H1 (cell line): ENCODE measurements around the gene SIM2. TPM values are rescaled to one million over a fixed set of nuclear protein-coding genes. Genes with fewer than 3 reads are reported as not detected.
A peak's percentile ranks its signal among the peaks of the same experiment; 100 is the strongest.

ENCODE experiments used
- CTCF ChIA-PET: fragments of 300-600 bp; sonication (Branson Sonifier 250); formaldehyde crosslinking; loops from one replicate; lab custom pipeline; 2021; ENCODE audit not compliant: partially characterized antibody; lab: Charles Lee
- POLR2A ChIA-PET: fragments of 300-600 bp; sonication (Branson Sonifier 250); formaldehyde crosslinking; loops from one replicate; lab custom pipeline; 2021; ENCODE audit warnings: inconsistent platforms; ENCODE audit not compliant: partially characterized antibody; lab: Charles Lee
- DNase-seq, 2 experiments: peaks; one replicate each; pipeline versions ENCODE4 v3.0.0 to v3.0.0-alpha.2; 2010 to 2022; ENCODE audit warnings: low spot score in 2 of 2, low read depth in 1 of 2, mixed read lengths in 1 of 2
- FAIRE-seq: peaks from 2 replicates; lab custom pipeline; 2011; peaks lifted over from hg19 to GRCh38; lab: Jason Lieb, UNC
- H2AFZ ChIP-seq: 2 replicates; pipeline ENCODE4 v1.8.1; 2012; ENCODE audit warnings: low read length, inconsistent platforms
- H2AK5ac ChIP-seq: 2 replicates; pipeline ENCODE4 v1.6.1; 2013; ENCODE audit warnings: low read depth, low read length
- H2BK120ac ChIP-seq: replicated peaks from 2 replicates; pipeline ENCODE3; 2013; ENCODE audit warnings: low read depth, low read length, inconsistent platforms
- H2BK12ac ChIP-seq: 2 replicates; pipeline ENCODE4 v1.6.1; 2013; ENCODE audit warnings: low read depth, low read length
- H2BK15ac ChIP-seq: 2 replicates; pipeline ENCODE4 v1.6.1; 2013; ENCODE audit warnings: low read length
- H2BK20ac ChIP-seq: 2 replicates; pipeline ENCODE4 v1.6.1; 2013; ENCODE audit warnings: low read length
- H2BK5ac ChIP-seq: 2 replicates; pipeline ENCODE4 v1.6.1; 2013; ENCODE audit warnings: low read depth, low read length
- H3K14ac ChIP-seq: 2 replicates; pipeline ENCODE4 v1.6.1; 2013; ENCODE audit warnings: inconsistent platforms; ENCODE audit not compliant: insufficient read length
- H3K18ac ChIP-seq: 2 replicates; pipeline ENCODE4 v1.6.1; 2013; ENCODE audit warnings: low read length; ENCODE audit errors: extremely low read depth
- H3K23ac ChIP-seq: 2 replicates; pipeline ENCODE4 v1.6.1; 2013; ENCODE audit warnings: inconsistent platforms; ENCODE audit not compliant: insufficient read length
- H3K23me2 ChIP-seq: 2 replicates; pipeline ENCODE4 v1.6.1; 2013; ENCODE audit warnings: low read depth, low read length
- H3K27ac ChIP-seq: 2 replicates; pipeline ENCODE4 v1.6.1; 2011; ENCODE audit warnings: low read depth, low read length, inconsistent platforms
- H3K27me3 ChIP-seq, 4 experiments: replicated peaks in 1 of 4; 1 replicate in 1 of 4; 2 replicates in 3 of 4; pipeline versions ENCODE4 v1.6.1 to v1.8.1; 2011 to 2013; ENCODE audit warnings: low read length in 3 of 4, mild to moderate bottlenecking in 3 of 4, inconsistent platforms in 2 of 4, mixed read lengths in 2 of 4, moderate library complexity in 1 of 4; ENCODE audit not compliant: control insufficient read depth in 3 of 4, insufficient read depth in 3 of 4; ENCODE audit errors: extremely low read depth in 1 of 4
- H3K36me3 ChIP-seq, 4 experiments: 2 replicates each; pipeline versions ENCODE4 v1.6.1 to v1.8.1; 2011 to 2013; ENCODE audit warnings: mild to moderate bottlenecking in 4 of 4, low read length in 3 of 4, moderate library complexity in 2 of 4, control low read depth in 1 of 4, inconsistent platforms in 1 of 4; ENCODE audit not compliant: insufficient read depth in 4 of 4, control insufficient read depth in 2 of 4
- H3K4ac ChIP-seq: replicated peaks from 2 replicates; pipeline ENCODE3; 2013; ENCODE audit warnings: low read length, low read depth, mixed read lengths, inconsistent platforms; ENCODE audit not compliant: insufficient read length
- H3K4me1 ChIP-seq, 4 experiments: replicated peaks in 1 of 4; 1 replicate in 1 of 4; 2 replicates in 3 of 4; pipeline versions ENCODE4 v1.6.1 to v1.8.1; 2011 to 2013; ENCODE audit warnings: low read length in 3 of 4, inconsistent platforms in 2 of 4, mixed read lengths in 1 of 4; ENCODE audit not compliant: insufficient read depth in 4 of 4, control insufficient read depth in 3 of 4
- H3K4me2 ChIP-seq, 2 experiments: 2 replicates each; pipeline versions ENCODE4 v1.6.1 to v1.8.1; 2011 to 2013; ENCODE audit warnings: low read depth in 2 of 2, low read length in 2 of 2, control low read depth in 1 of 2, inconsistent platforms in 1 of 2, mild to moderate bottlenecking in 1 of 2; ENCODE audit not compliant: insufficient read depth in 1 of 2
- H3K4me3 ChIP-seq, 4 experiments: fragments of 200-600, 300-600 bp in 1 of 4; sonication (generic), shearing (Covaris generic), sonication (Bioruptor Twin) in 1 of 4; 2 replicates each; pipeline versions ENCODE4 v1.5.1 to v1.8.1; 2011 to 2016; ENCODE audit warnings: low read length in 4 of 4, low read depth in 3 of 4, control low read depth in 2 of 4, inconsistent platforms in 2 of 4, mild to moderate bottlenecking in 2 of 4, mixed read lengths in 1 of 4, moderate library complexity in 1 of 4; ENCODE audit not compliant: insufficient read depth in 2 of 4; ENCODE audit errors: extremely low read depth in 1 of 4
- H3K56ac ChIP-seq: replicated peaks from 2 replicates; pipeline ENCODE3; 2013; ENCODE audit warnings: low read depth, mild to moderate bottlenecking, mixed read lengths, low read length, inconsistent platforms; ENCODE audit not compliant: insufficient read length
- H3K79me1 ChIP-seq: 2 replicates; pipeline ENCODE4 v1.6.1; 2013; ENCODE audit warnings: low read depth, low read length, control low read depth
- H3K79me2 ChIP-seq, 2 experiments: 2 replicates each; pipeline versions ENCODE4 v1.6.1 to v1.8.1; 2012 to 2013; ENCODE audit warnings: low read length in 2 of 2, mild to moderate bottlenecking in 2 of 2, inconsistent platforms in 1 of 2; ENCODE audit not compliant: insufficient read depth in 2 of 2, control insufficient read depth in 1 of 2
- H3K9ac ChIP-seq, 4 experiments: replicated peaks in 1 of 4; 1 replicate in 1 of 4; 2 replicates in 3 of 4; pipeline versions ENCODE4 v1.6.1 to v1.8.1; 2011 to 2013; ENCODE audit warnings: low read depth in 3 of 4, low read length in 3 of 4, control low read depth in 2 of 4, mild to moderate bottlenecking in 2 of 4, moderate library complexity in 2 of 4, inconsistent platforms in 1 of 4; ENCODE audit errors: extremely low read depth in 1 of 4
- H3K9me3 ChIP-seq, 2 experiments: 2 replicates each; pipeline versions ENCODE4 v1.6.1 to v1.8.1; 2012 to 2013; ENCODE audit warnings: mild to moderate bottlenecking in 2 of 2, moderate library complexity in 2 of 2, control low read depth in 1 of 2, inconsistent platforms in 1 of 2, low read depth in 1 of 2, low read length in 1 of 2, mixed read lengths in 1 of 2; ENCODE audit not compliant: insufficient read depth in 2 of 2
- H4K20me1 ChIP-seq, 2 experiments: replicated peaks in 1 of 2; 2 replicates each; pipeline versions ENCODE3 to v1.8.1; 2011 to 2013; ENCODE audit warnings: inconsistent platforms in 2 of 2, low read length in 2 of 2, mild to moderate bottlenecking in 1 of 2; ENCODE audit not compliant: insufficient read depth in 2 of 2, control insufficient read depth in 1 of 2
- H4K5ac ChIP-seq: 2 replicates; pipeline ENCODE4 v1.6.1; 2013; ENCODE audit warnings: low read length, low read depth, mixed read lengths, inconsistent platforms; ENCODE audit not compliant: insufficient read length
- H4K8ac ChIP-seq: 2 replicates; pipeline ENCODE4 v1.8.0; 2013; ENCODE audit warnings: mild to moderate bottlenecking, moderate library complexity, low read length, inconsistent platforms; ENCODE audit not compliant: insufficient read depth; ENCODE audit errors: extremely low read depth
- H4K91ac ChIP-seq: replicated peaks from 2 replicates; pipeline ENCODE3; 2013; ENCODE audit warnings: low read length, mixed read lengths, inconsistent platforms; ENCODE audit not compliant: insufficient read length
- CBX8 ChIP-seq: fragments of 300-800, 300-1000 bp; sonication (generic); IDR thresholded peaks from 2 replicates; pipeline ENCODE4 v1.7.1; 2016; ENCODE audit warnings: low read depth, low read length, borderline replicate concordance
- MAX ChIP-seq: IDR thresholded peaks from 2 replicates; pipeline ENCODE4 v1.6.1; 2012; ENCODE audit warnings: inconsistent platforms
- TCF12 ChIP-seq: IDR thresholded peaks from 2 replicates; pipeline ENCODE4 v1.6.1; 2011; ENCODE audit warnings: low read depth, mild to moderate bottlenecking, low read length
- TEAD4 ChIP-seq: IDR thresholded peaks from 2 replicates; pipeline ENCODE4 v1.6.1; 2012; ENCODE audit warnings: low read depth, low read length, inconsistent platforms, mixed read lengths
- WGBS, 2 experiments: shearing (Covaris generic) in 1 of 2; methylation state at CpG; one replicate each; pipeline versions ENCODE4 v1.1.6 to v1.1.7; 2013 to 2015; ENCODE audit warnings: low lambda C conversion rate in 2 of 2, mixed read lengths in 2 of 2, inconsistent platforms in 1 of 2, low coverage in 1 of 2, missing lambda C conversion rate in 1 of 2; ENCODE audit not compliant: insufficient replicate concordance in 2 of 2, insufficient coverage in 1 of 2, insufficient read length in 1 of 2; ENCODE audit errors: extremely low coverage in 1 of 2, missing lambda C conversion rate in 1 of 2; 5-methylcytosine and 5-hydroxymethylcytosine counted together
- polyA plus RNA-seq, 7 experiments: library from polyadenylated mRNA; depleted of rRNA in 3 of 7; stranded (reverse) in 5 of 7; unstranded in 2 of 7; fragments of >200 nt in 5 of 7; fragments of 200-250 nt in 2 of 7; gene quantifications; 1 replicate in 5 of 7; 2 replicates in 1 of 7; 4 replicates in 1 of 7; pipeline versions ENCODE4 v1.2.1 to v1.2.3, GENCODE V29; 2011 to 2013; ENCODE audit warnings: missing spikeins in 2 of 7, mixed read lengths in 2 of 7
- total RNA-seq: library from RNA; stranded (reverse); fragmentation: NEBNext Ultra II Directional; extraction: Animal tissue kit (Norgen Biotek cat#: 25700); gene quantifications from 2 replicates; pipeline ENCODE4 v1.2.1, GENCODE V29; 2021
- TF ChIP-seq, protein P1 (sequence below), 3 experiments: IDR thresholded peaks; 1 replicate in 2 of 3; 2 replicates in 1 of 3; pipeline versions ENCODE4 v1.5.1 to v1.6.1; 2011; ENCODE audit warnings: low read length in 3 of 3, mild to moderate bottlenecking in 3 of 3, inconsistent platforms in 2 of 3, low read depth in 1 of 3, moderate library complexity in 1 of 3; ENCODE audit not compliant: insufficient read depth in 1 of 3; ENCODE audit errors: control extremely low read depth in 1 of 3
- TF ChIP-seq, protein P2 (sequence below): IDR thresholded peaks from 2 replicates; pipeline ENCODE4 v1.6.1; 2012; ENCODE audit warnings: inconsistent platforms

The SIM2 gene
- total and polyA plus RNA-seq, 2 of the 8 experiments (the other 6 are each of a cell fraction or from before 2014, with no cell fraction given), result 0.05 to 0.26 TPM

DNA sequence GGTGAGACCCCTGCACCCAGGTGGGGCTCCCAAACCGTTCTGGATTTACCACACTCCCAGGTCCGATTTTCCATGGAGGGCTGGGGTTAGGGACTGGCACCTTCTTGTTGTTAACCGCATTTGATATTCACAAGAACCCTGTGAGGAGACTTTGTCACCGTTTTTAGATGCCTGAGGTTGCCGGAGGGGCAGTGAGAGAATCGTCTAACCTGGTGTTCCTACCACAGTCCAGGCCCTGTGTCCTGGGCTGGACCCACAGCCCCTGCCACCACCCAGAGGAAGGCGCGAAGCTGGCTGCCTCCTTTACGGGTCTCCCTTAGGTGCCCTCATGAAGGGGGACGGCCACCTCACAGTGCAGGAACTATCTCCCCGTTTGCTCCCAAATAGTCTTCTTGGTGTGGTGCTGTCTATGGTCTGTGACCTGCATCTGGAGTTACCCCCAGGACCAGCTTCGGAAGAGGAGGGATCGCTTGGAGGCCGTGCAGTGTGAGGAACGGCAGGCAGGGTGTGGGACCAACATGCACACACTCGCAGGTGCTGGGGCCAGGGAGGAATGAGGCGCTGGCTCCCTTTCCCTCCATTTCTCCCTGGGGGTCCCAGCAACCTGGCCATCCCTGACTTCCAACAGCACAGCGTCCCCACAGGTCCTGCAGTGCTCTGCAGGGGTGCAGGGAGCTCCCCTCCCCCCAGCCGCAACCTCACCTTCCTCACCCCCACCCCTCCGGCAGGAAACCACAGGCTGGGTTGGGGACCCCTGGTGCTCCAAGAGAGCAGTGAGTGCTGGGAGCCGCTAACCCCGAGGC, 7.0 kb downstream of the SIM2 start:
- POLR2A ChIA-PET, result interaction anchor here (2.5 kb wide), 1 partner anchor 13 kb away, joined by 11 read pairs; no protein-coding TSS in a partner anchor
- H3K79me2 ChIP-seq, result no peaks in the 10 kb centered on the region
- H2BK15ac ChIP-seq, result 0 out of 2 replicates have a peak overlapping the region, but pooled peaks have one; percentile 72
- H3K4ac ChIP-seq, result no peak overlapping the region
- H3K27me3 ChIP-seq, result peaks cover 88 to 100% (median 96%) of the 10 kb centered on the region in 4 experiments
- H3K79me1 ChIP-seq, result no peaks in the 10 kb centered on the region; the same call in 1 of the 2 replicates
- no peak for FAIRE-seq
- no peak overlapping the region for H2BK5ac ChIP-seq
- no peak overlapping the region for H4K8ac ChIP-seq
- H2AK5ac ChIP-seq, result no peak overlapping the region
- H3K4me3 ChIP-seq, result peak overlapping the region in 1 of 4 experiments; percentile 57; a peak in 3 of 8 replicates
- peak overlapping the region; percentile 87 for H3K18ac ChIP-seq
- no peak overlapping the region for H3K9ac ChIP-seq
- CTCF ChIA-PET, result interaction anchor here (0.6 to 2.8 kb wide), 13 partner anchors 10 to 212 kb away, joined by 3 to 14 read pairs (median 4); no protein-coding TSS in a partner anchor
- no peak overlapping the region for H2AFZ ChIP-seq
- H4K5ac ChIP-seq, result no peak overlapping the region
- H3K4me2 ChIP-seq, result peak overlapping the region; percentile 52 to 90
- H3K23me2 ChIP-seq, result peaks cover 3% of the 10 kb centered on the region; the same call in 1 of the 2 replicates
- peak overlapping the region; percentile 89; the same call in 1 of the 2 replicates for H2BK12ac ChIP-seq
- no peak overlapping the region for H3K23ac ChIP-seq
- peaks cover 0 to 52% (median 37%) of the 10 kb centered on the region in 4 experiments; a peak in 6 of 7 replicates for H3K4me1 ChIP-seq
- H4K20me1 ChIP-seq, result peaks cover 10 to 18% of the 10 kb centered on the region in 2 experiments
- no peak overlapping the region for H2BK20ac ChIP-seq
- peaks cover 0 to 16% (median 0%) of the 10 kb centered on the region in 4 experiments; a peak in 1 of 8 replicates for H3K36me3 ChIP-seq
- DNase-seq, result peak in 1 of 2 experiments; percentile 71
- H3K27ac ChIP-seq, result no peak overlapping the region
- no peak overlapping the region for H2BK120ac ChIP-seq
- 7% methylated on average over 20 of the region's 22 CpGs; no CpG with 5 or more reads in 1 of the 2 experiments for WGBS, 2 experiments
- no peaks in the 10 kb centered on the region for H3K9me3 ChIP-seq
- H3K56ac ChIP-seq, result no peak overlapping the region
- H4K91ac ChIP-seq, result no peak overlapping the region
- H3K14ac ChIP-seq, result no peak overlapping the region
- TF ChIP-seq, protein P1, sequence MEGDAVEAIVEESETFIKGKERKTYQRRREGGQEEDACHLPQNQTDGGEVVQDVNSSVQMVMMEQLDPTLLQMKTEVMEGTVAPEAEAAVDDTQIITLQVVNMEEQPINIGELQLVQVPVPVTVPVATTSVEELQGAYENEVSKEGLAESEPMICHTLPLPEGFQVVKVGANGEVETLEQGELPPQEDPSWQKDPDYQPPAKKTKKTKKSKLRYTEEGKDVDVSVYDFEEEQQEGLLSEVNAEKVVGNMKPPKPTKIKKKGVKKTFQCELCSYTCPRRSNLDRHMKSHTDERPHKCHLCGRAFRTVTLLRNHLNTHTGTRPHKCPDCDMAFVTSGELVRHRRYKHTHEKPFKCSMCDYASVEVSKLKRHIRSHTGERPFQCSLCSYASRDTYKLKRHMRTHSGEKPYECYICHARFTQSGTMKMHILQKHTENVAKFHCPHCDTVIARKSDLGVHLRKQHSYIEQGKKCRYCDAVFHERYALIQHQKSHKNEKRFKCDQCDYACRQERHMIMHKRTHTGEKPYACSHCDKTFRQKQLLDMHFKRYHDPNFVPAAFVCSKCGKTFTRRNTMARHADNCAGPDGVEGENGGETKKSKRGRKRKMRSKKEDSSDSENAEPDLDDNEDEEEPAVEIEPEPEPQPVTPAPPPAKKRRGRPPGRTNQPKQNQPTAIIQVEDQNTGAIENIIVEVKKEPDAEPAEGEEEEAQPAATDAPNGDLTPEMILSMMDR (IDR thresholded peaks at IDR 0.05; ENCODE audit: control extremely low read depth in 1 of 3, insufficient read depth in 1 of 3, low read depth in 1 of 3, low read length in 3 of 3), result peak in 2 of 3 experiments; percentile 32 to 64; a peak in 3 of 4 replicates
- 0 out of 2 replicates have a peak, but pooled peaks have one; percentile 57 for TF ChIP-seq TCF12
- TF ChIP-seq MAX, result peak; percentile 40
- no peak for TF ChIP-seq TEAD4
- no peak for TF ChIP-seq CBX8
- TF ChIP-seq, protein P2, sequence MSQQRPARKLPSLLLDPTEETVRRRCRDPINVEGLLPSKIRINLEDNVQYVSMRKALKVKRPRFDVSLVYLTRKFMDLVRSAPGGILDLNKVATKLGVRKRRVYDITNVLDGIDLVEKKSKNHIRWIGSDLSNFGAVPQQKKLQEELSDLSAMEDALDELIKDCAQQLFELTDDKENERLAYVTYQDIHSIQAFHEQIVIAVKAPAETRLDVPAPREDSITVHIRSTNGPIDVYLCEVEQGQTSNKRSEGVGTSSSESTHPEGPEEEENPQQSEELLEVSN, result peak; percentile 67; the same call in 1 of the 2 replicates
